SK-N-SH (cell line): ENCODE data around the gene OR52N1. TPM values are rescaled to one million over a fixed set of nuclear protein-coding genes. Genes with fewer than 3 reads are reported as not detected.

ENCODE experiments used
- CTCF ChIA-PET: fragments of 300-600, 350-600 bp; formaldehyde crosslinking; extraction: SDS; loops from one replicate; lab custom pipeline; 2021; lab: Yijun Ruan, JAX
- POLR2A ChIA-PET: fragments of 350-600 bp; sonication (Branson Sonifier 250); formaldehyde crosslinking; extraction: SDS; loops from one replicate; lab custom pipeline; 2020; ENCODE audit warnings: antibody characterized with exemption, inconsistent platforms; lab: Yijun Ruan, JAX
- DNase-seq: peaks from one replicate; pipeline ENCODE4 v3.0.0; 2012
- H2AFZ ChIP-seq: fragments of 200-600 bp; sonication (generic); 2 replicates; pipeline ENCODE4 v1.8.1; 2016; ENCODE audit warnings: antibody characterized with exemption, mild to moderate bottlenecking, low read depth
- H3F3A ChIP-seq: fragments of 200-600 bp; sonication (generic); replicated peaks from 2 replicates; pipeline ENCODE3; 2016; ENCODE audit warnings: antibody characterized with exemption, mild to moderate bottlenecking; ENCODE audit not compliant: insufficient read depth
- H3K27ac ChIP-seq, 2 experiments: fragments of 200-500 bp in 1 of 2; fragments of 200-600 bp in 1 of 2; sonication (Bioruptor generic) in 1 of 2; sonication (generic), shearing (Covaris generic) in 1 of 2; 2 replicates each; pipeline versions ENCODE4 v1.5.1 to v1.6.1; 2014 to 2016; ENCODE audit warnings: low read depth in 2 of 2, inconsistent platforms in 1 of 2, low read length in 1 of 2, mild to moderate bottlenecking in 1 of 2, mixed read lengths in 1 of 2
- H3K27me3 ChIP-seq: fragments of 200-600 bp; sonication (generic), shearing (Covaris generic); 2 replicates; pipeline ENCODE4 v1.6.1; 2016; ENCODE audit warnings: mixed run types; ENCODE audit not compliant: insufficient read depth
- H3K36me3 ChIP-seq, 2 experiments: fragments of 200-500 bp in 1 of 2; fragments of 200-600 bp in 1 of 2; sonication (Bioruptor generic) in 1 of 2; sonication (generic) in 1 of 2; replicated peaks in 1 of 2; 2 replicates each; pipeline versions ENCODE3 to v1.5.1; 2014 to 2016; ENCODE audit warnings: low read length in 1 of 2, mild to moderate bottlenecking in 1 of 2; ENCODE audit not compliant: insufficient read depth in 2 of 2, control insufficient read depth in 1 of 2
- H3K4me1 ChIP-seq, 2 experiments: fragments of 200-500 bp in 1 of 2; fragments of 200-600 bp in 1 of 2; sonication (Bioruptor generic) in 1 of 2; sonication (generic), shearing (Covaris generic) in 1 of 2; 2 replicates each; pipeline versions ENCODE4 v1.5.1 to v1.6.1; 2014 to 2016; ENCODE audit warnings: low read depth in 1 of 2, low read length in 1 of 2, mixed run types in 1 of 2; ENCODE audit not compliant: insufficient read depth in 2 of 2, control insufficient read depth in 1 of 2
- H3K4me2 ChIP-seq: fragments of 200-600 bp; sonication (generic), shearing (Covaris generic); 2 replicates; pipeline ENCODE4 v1.6.1; 2017; ENCODE audit warnings: mixed run types
- H3K4me3 ChIP-seq, 2 experiments: fragments of 200-500 bp in 1 of 2; fragments of 200-600 bp in 1 of 2; sonication (Bioruptor generic) in 1 of 2; sonication (generic), shearing (Covaris generic) in 1 of 2; 2 replicates each; pipeline versions ENCODE4 v1.5.1 to v1.8.1; 2014 to 2016; ENCODE audit warnings: low read depth in 2 of 2, inconsistent platforms in 1 of 2, low read length in 1 of 2, mild to moderate bottlenecking in 1 of 2, mixed read lengths in 1 of 2, moderate library complexity in 1 of 2
- H3K79me2 ChIP-seq: fragments of 200-600 bp; sonication (generic); 2 replicates; pipeline ENCODE4 v1.8.1; 2017; ENCODE audit warnings: mild to moderate bottlenecking; ENCODE audit not compliant: insufficient read depth
- H3K9ac ChIP-seq: fragments of 200-600 bp; sonication (generic); 2 replicates; pipeline ENCODE4 v1.6.1; 2017; ENCODE audit warnings: mixed run types
- H3K9me2 ChIP-seq: fragments of 200-600 bp; sonication (generic); 2 replicates; pipeline ENCODE4 v1.6.1; 2017; ENCODE audit warnings: mixed run types
- H3K9me3 ChIP-seq: fragments of 200-600 bp; sonication (generic); 2 replicates; pipeline ENCODE4 v1.6.1; 2017; ENCODE audit warnings: mixed run types, mild to moderate bottlenecking, moderate library complexity
- H4K20me1 ChIP-seq: fragments of 200-600 bp; sonication (generic); 2 replicates; pipeline ENCODE4 v1.6.1; 2017; ENCODE audit warnings: mild to moderate bottlenecking, mixed run types; ENCODE audit not compliant: insufficient read depth
- FOXJ3 ChIP-seq: sonication (generic); formaldehyde crosslinking; IDR thresholded peaks from 2 replicates; pipeline ENCODE4 v1.5.1; 2020; ENCODE audit warnings: mild to moderate bottlenecking, missing genetic modification reagents
- FOXM1 ChIP-seq: IDR thresholded peaks from 2 replicates; pipeline ENCODE4 v1.4.0; 2012; ENCODE audit warnings: low read depth, mild to moderate bottlenecking
- MXI1 ChIP-seq: IDR thresholded peaks from 2 replicates; pipeline ENCODE4 v1.6.1; 2012; ENCODE audit warnings: mild to moderate bottlenecking, low read depth, low read length, improper control_type of control experiment
- TCF12 ChIP-seq: IDR thresholded peaks from 2 replicates; pipeline ENCODE4 v1.4.0; 2012
- USF1 ChIP-seq: IDR thresholded peaks from 2 replicates; pipeline ENCODE4 v1.4.0; 2012; ENCODE audit warnings: low read depth, borderline replicate concordance
- WGBS: methylation state at CpG from one replicate; pipeline ENCODE4 v1.1.6; 2017; ENCODE audit warnings: low lambda C conversion rate; 5-methylcytosine and 5-hydroxymethylcytosine counted together
- polyA plus RNA-seq, 3 experiments: library from polyadenylated mRNA; depleted of rRNA; stranded (reverse); fragments of >200 nt; gene quantifications; 2 replicates each; pipeline ENCODE4 v1.2.3, GENCODE V29; 2012

The OR52N1 gene
- polyA plus RNA-seq (2012; rRNA removed), result not detected in 2 replicates
- polyA plus RNA-seq (2012; cell fraction: cytosol; rRNA removed), result not detected in 2 replicates
- not detected in 2 replicates for polyA plus RNA-seq (2012; cell fraction: nucleus; rRNA removed)

GRCh38 chr11:5791165-5791564 lies at the start of gene OR52N1:
TSS of gene OR52N1 (minus strand) at chr11:5791265. CDS start at chr11:5788816, 2,449 bp downstream.
- no peaks in the 10 kb centered on the region for H3K27me3 ChIP-seq
- H3K9ac ChIP-seq, result no peak within 1 kb of the TSS
- H3K9me2 ChIP-seq, result no peaks in the 10 kb centered on the region
- H3K27ac ChIP-seq, result no peak within 1 kb of the TSS
- no peak for TF ChIP-seq MXI1
- 0% methylated on average over 3 of the region's 3 CpGs for WGBS
- no peaks in the 10 kb centered on the region for H3K9me3 ChIP-seq
- no peak within 1 kb of the TSS for H3K4me2 ChIP-seq
- no peaks in the 10 kb centered on the region for H3F3A ChIP-seq
- no peaks in the 10 kb centered on the region for H3K36me3 ChIP-seq
- H3K79me2 ChIP-seq, result no peaks in the 10 kb centered on the region
- no peak within 1 kb of the TSS for H2AFZ ChIP-seq
- DNase-seq, result no peak
- no peaks in the 10 kb centered on the region for H3K4me1 ChIP-seq
- no peaks in the 10 kb centered on the region for H4K20me1 ChIP-seq
- POLR2A ChIA-PET, result no interaction called here
- H3K4me3 ChIP-seq, result no peak within 1 kb of the TSS
- CTCF ChIA-PET, result no interaction called here

GRCh38 chr11:5837695-5838094 lies 46.6 kb upstream of the OR52N1 start:
- TF ChIP-seq FOXJ3 (CRISPR knock-in tag), result no peak
- no peak for TF ChIP-seq TCF12
- H3K79me2 ChIP-seq, result no peaks in the 10 kb centered on the region
- H3K9me2 ChIP-seq, result no peaks in the 10 kb centered on the region
- H4K20me1 ChIP-seq, result no peaks in the 10 kb centered on the region
- 0% methylated on average over 2 of the region's 2 CpGs for WGBS
- H3K27ac ChIP-seq, result no peak overlapping the region
- no peaks in the 10 kb centered on the region for H3K4me1 ChIP-seq
- no peak overlapping the region for H2AFZ ChIP-seq
- H3K27me3 ChIP-seq, result no peaks in the 10 kb centered on the region
- H3K9me3 ChIP-seq, result no peaks in the 10 kb centered on the region
- H3K4me3 ChIP-seq, result no peak overlapping the region
- no peak overlapping the region for H3K4me2 ChIP-seq
- no peak for DNase-seq
- no peaks in the 10 kb centered on the region for H3K36me3 ChIP-seq
- no peaks in the 10 kb centered on the region for H3F3A ChIP-seq
- no peak overlapping the region for H3K9ac ChIP-seq
- ChIA-PET POLR2A (no interaction called here), CTCF (no interaction called here)

- H3K9me2 ChIP-seq, result no peaks in the 10 kb centered on the region
- no peaks in the 10 kb centered on the region; the same call in 1 of the 2 replicates for H3K27me3 ChIP-seq
- H3K4me3 ChIP-seq, result no peak overlapping the region
- 3% methylated on average over 2 of the region's 2 CpGs for WGBS
- ChIA-PET POLR2A (no interaction called here), CTCF (no interaction called here)
- no peaks in the 10 kb centered on the region for H3F3A ChIP-seq
- TF ChIP-seq USF1 (no peak), FOXM1 (no peak)
- H3K27ac ChIP-seq, result no peak overlapping the region
- no peaks in the 10 kb centered on the region for H3K36me3 ChIP-seq
- H3K4me2 ChIP-seq, result no peak overlapping the region
- H4K20me1 ChIP-seq, result no peaks in the 10 kb centered on the region
- no peak for DNase-seq
- no peaks in the 10 kb centered on the region for H3K9me3 ChIP-seq
- H3K4me1 ChIP-seq, result no peaks in the 10 kb centered on the region
- no peak overlapping the region for H3K9ac ChIP-seq
- H3K79me2 ChIP-seq, result no peaks in the 10 kb centered on the region
- H2AFZ ChIP-seq, result no peak overlapping the region
Measured at GRCh38 chr11:5833446-5833845, 42.4 kb upstream of the OR52N1 start.
